GM18517 (cell line): ENCODE measurements around the gene WWTR1.

ENCODE experiments used
- ATAC-seq: cut with Tn5 transposase; IDR thresholded peaks from one replicate; pipeline ENCODE4 v1.9.1; 2021; ENCODE audit warnings: mild to moderate bottlenecking, moderate library complexity; ENCODE audit not compliant: unreplicated experiment

WWTR1 gene

DNA sequence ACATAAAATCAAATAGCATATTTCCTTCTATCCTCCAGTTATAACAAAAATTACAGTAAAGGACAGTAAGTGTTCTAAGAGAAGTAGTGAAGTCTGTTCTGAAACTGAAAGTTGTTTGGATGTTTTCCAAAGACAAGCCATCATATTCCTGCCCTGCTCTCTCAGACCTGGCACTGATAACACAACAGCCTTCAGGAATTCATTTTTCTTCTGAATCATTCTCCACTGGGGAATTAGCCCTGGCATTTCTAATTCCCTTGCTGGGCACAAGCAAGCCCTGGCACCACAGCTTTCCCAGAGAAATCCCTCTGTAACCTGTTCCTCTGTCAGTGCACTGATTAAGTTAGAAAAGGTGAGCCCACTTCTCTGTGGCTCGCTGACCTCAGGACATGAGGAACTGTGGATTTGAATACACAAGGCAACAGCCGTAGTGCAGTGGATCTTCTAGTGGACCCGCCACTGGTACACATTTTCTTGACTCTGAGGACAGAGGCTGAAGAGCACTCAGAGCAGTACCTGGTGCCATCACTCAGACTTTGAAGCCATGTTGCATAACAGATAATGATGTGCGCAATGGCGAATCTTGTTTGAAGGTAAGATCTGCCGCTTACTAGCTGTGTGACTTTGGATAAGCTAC lies 61.6 kb downstream of the WWTR1 start:
- ATAC-seq = no peak

- no peak for ATAC-seq
These were observed 64.2 kb downstream of the WWTR1 start for GRCh38 chr3:149593418-149594160.

DNA sequence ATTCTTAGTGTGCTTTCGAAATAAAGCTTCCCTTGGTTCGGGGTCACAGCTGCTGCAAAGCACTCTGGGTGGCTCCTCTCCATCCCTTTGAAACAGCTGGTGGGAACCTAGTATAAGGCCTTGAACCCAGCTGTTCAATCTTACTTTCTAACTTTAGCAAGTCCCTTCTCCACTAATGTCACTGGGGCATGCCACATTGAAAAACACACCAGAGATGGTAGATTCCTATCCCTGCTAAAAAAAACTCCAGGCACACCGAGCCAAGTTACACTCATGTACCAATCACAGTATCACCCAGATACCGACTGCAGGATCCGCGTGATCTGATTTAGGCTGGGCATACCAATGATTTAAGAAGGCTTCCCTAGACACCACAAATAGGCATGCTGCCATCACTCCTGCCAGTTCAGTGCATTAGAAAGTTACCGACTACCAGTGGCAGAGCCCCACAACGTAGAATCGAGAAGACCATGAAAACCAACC lies 65.0 kb downstream of the WWTR1 start:
- ATAC-seq = no peak

- ATAC-seq = no peak
These were observed 67.0 kb downstream of the WWTR1 start for GRCh38 chr3:149590691-149591441.

- no peak for ATAC-seq
These were observed 68.5 kb downstream of the WWTR1 start for GRCh38 chr3:149589332-149589731.

GRCh38 chr3:149588909-149589308 lies 68.9 kb downstream of the WWTR1 start:
- no peak for ATAC-seq

- ATAC-seq = no peak
These were observed 70.4 kb downstream of the WWTR1 start for GRCh38 chr3:149587383-149587782.

- ATAC-seq = no peak
These were observed 71.0 kb downstream of the WWTR1 start for GRCh38 chr3:149586871-149587270.

DNA sequence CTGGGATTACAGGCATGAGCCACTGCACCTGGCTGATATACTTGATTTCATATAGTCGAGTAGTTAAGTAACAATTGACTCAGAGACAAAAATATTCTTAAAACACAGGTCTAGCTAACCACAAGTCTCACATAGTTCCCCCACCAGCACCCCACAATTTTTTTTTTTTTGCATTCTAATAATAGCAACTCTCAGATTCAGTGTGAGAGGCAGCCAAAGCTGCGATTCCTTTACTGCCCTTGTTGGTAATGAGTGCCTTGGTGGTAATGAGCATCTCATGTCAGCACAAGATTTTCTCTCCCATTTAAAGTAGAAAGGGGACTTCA lies 72.5 kb downstream of the WWTR1 start:
- ATAC-seq = peak; percentile 96

DNA sequence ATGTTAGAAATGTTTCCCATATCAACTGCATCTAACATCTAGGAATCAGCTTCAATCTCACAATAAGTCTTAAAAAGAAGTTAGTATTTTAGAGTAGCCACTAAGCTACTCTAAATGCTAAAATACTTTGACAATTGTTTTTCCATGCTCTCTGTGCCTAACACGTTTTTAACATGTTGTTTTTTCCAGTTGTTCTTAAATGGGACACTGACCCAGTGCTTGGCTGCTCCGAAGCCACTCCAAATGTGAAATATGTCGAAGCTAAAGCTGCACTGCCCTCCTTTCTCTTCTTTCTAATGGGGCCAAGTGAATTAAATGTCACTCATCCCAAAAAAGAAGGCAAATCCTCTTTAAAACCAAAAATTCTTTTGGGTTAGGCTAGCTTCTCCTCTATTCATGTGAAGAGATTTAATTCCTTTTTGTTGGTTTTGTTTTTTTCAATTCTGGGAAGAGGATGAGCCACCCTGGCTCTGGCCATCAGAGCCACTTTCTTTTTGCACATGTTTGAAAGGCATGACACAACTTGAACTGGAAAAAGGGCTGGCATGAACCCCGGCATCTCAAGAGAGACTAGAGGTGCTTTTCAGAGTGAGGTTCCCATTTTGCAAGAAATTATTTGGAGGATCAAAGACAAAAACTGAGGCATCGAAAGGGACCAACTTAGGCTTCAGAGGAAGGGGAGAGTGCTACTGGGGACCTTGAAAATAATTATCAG lies 73.7 kb downstream of the WWTR1 start:
- ATAC-seq = no peak

DNA sequence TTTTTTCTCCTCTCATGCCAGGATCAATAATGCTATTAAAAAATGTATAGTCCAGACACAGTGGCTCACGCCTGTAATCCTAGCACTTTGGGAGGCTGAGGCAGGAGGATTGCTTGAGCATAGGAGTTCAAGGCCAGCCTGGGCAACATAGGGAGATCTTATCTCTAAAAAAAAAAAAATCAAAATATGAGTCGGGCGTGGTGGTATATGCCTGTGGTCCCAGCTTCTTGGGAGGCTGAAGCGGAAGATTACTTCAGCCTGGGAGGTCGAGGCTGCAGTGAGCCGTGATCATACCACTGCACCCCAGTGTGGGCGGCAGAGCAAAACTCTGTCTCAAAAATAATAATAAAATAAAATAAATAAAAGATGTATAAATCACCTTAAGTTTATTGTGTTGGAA lies 75.4 kb downstream of the WWTR1 start:
- no peak for ATAC-seq

- no peak for ATAC-seq
These were observed 76.0 kb downstream of the WWTR1 start for GRCh38 chr3:149581681-149582370.

DNA sequence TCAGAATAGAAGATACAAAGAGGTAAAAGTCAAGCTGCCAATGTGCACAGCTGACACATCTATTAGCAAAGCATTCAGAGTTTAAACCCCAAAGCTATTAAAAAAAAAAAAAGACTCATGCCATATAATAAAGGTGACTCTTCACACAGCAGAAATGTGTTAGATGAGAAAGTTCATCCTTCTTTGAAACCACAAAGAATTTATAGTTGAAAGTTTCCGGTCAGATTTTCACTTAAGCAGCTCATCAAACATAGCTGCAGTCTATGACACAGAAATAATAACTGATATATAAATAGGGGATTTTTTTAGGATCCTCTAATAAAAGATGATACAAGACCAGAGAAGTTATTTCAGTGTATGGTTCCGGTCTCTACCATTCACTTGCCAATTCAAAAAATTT lies 76.6 kb downstream of the WWTR1 start:
- no peak for ATAC-seq

DNA sequence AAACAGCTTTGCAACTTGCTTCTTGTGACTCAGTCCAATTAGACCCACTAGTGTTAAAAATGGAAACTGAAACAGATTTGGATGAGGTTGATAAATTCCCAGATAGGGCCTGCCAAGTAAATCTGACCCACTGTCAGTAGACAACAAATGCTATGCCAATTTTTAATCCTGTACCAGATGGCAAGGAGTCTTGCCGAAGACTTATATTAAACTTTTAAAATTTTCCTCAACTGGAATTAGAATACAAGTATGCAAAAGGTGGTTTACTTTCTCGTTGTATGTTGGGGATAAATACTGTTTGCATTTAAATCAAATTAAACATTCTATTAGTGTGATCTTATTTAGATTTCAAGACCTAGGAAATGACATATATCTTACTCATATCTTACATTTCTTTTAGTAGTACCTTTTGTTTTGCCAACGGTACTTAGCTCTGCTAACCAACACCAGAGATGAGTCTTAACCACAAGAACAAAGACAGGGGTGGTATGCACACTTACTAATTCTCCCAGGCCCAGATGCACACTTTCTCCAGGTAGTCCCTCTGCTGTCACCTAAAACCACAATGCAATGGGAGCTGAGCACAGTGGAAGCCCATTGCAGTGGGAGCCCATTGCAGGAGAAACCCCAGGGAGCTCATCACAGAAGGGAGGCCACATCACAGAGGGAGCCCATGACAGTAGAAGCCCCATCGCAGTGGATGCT lies 77.8 kb downstream of the WWTR1 start:
- peak; percentile 57 for ATAC-seq

GRCh38 chr3:149579161-149579560 lies 78.7 kb downstream of the WWTR1 start:
- ATAC-seq = no peak

GRCh38 chr3:149577801-149578200 lies 80.0 kb downstream of the WWTR1 start:
- ATAC-seq = no peak

DNA sequence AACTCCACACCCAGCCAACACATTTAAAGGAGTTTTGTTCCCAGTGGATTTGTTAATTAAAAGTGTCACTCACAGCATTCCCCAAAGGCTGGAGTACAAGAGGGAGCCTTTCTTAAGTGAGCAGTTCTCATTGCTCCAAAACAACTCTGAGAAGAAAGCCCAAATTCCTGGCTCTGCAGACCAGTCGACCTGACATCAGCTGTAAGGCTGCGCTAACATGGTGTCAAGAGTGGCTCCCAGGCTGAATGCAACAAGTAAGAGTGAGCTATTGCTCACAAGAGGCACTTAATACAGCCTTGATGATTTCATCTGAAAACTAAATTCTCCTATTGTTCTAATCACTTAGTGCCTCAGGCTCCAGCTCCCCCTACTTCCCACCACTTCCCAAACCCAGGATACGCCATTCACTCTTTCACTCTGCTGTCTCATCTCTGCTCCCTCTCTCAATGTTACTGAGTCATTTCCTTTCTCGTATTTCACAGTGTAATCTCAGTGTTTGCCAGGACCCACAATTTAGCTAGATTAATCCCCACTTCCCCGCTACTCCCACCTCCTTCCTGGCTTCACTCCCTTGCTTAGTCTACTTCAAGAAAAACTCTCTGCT lies 81.8 kb downstream of the WWTR1 start:
- ATAC-seq = peak; percentile 52

DNA sequence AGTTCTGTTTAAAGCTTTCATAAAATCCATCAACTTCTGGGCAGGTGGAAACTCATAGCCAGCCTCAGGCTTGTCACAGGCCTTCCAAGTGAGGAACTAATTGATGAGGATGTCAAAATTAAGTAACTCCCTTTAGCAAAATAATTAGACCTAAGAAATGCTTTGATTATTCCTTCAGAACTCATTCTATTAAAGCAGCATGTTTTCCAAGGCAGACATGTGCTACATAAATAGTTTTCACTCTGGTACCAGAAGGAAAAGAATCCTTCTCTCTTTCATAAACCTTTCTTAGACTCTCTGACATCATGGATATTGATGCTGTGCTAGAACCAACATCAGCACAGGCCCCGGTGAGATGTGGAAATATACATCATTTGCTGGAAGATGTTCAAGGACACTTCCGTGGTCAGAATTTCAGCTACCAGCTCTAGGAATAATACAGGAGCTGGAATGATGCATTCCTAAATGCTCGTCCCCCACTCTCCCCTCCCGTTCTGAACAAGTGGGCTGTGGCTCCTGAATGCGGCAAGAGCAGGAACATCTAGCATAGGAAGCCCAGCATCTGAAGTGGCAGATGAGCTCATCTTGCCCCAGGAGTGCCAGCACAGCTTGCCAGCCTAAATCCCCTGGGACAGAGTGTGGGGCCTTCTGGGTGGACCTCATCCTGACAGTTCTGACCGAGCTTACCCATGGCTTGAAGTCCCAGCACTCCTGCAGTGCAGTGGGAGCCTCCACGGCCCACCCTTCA lies 82.4 kb downstream of the WWTR1 start:
- no peak for ATAC-seq

- no peak for ATAC-seq
These were observed 84.9 kb downstream of the WWTR1 start for GRCh38 chr3:149572796-149573414.
